RWPE2 (cell line): ENCODE measurements around the gene TRIP10.

Experiments
- ATAC-seq: fragments of 200-7000 bp; cut with Tn5 transposase; 3 replicates; pipeline ENCODE4 v1.9.1; 2021; ENCODE audit warnings: low read depth
- DNase-seq: peaks from one replicate; pipeline ENCODE4 v3.0.0-alpha.2; 2020; ENCODE audit warnings: low spot score
- H3K27ac ChIP-seq: fragments of 450-650 bp; 2 replicates; pipeline ENCODE4 v1.5.1; 2017; ENCODE audit warnings: mild to moderate bottlenecking; ENCODE audit not compliant: poor library complexity, severe bottlenecking
- H3K27me3 ChIP-seq: fragments of 250-450 bp; sonication (Bioruptor Pico); 2 replicates; pipeline ENCODE4 v1.5.1; 2021; ENCODE audit warnings: mild to moderate bottlenecking, moderate library complexity; ENCODE audit not compliant: insufficient read depth, poor library complexity, severe bottlenecking
- H3K36me3 ChIP-seq: fragments of 250-450 bp; sonication (Bioruptor Pico); 2 replicates; pipeline ENCODE4 v1.5.1; 2020; ENCODE audit warnings: low read depth, mild to moderate bottlenecking, moderate library complexity
- H3K4me1 ChIP-seq: fragments of 250-450 bp; sonication (Bioruptor Pico); 2 replicates; pipeline ENCODE4 v1.5.1; 2021; ENCODE audit warnings: mild to moderate bottlenecking, moderate library complexity; ENCODE audit not compliant: insufficient read depth, poor library complexity, severe bottlenecking
- H3K4me3 ChIP-seq: fragments of 250-450 bp; sonication (Bioruptor Pico); 2 replicates; pipeline ENCODE4 v1.5.1; 2021; ENCODE audit warnings: mild to moderate bottlenecking, moderate library complexity; ENCODE audit not compliant: severe bottlenecking
- H3K9me3 ChIP-seq: fragments of 250-450 bp; sonication (Bioruptor Pico); 2 replicates; pipeline ENCODE4 v1.5.1; 2021; ENCODE audit warnings: mild to moderate bottlenecking, moderate library complexity; ENCODE audit not compliant: severe bottlenecking
- CTCF ChIP-seq: fragments of 450-650 bp; IDR thresholded peaks from one replicate; pipeline ENCODE4 v1.5.1; 2017; ENCODE audit warnings: mild to moderate bottlenecking, moderate library complexity; ENCODE audit not compliant: poor library complexity, severe bottlenecking

The TRIP10 gene

GRCh38 chr19:6728346-6728745 lies 11.1 kb upstream of the TRIP10 start:
- ATAC-seq (no peak), DNase-seq (no peak)
- no peak for TF ChIP-seq CTCF
- no peak overlapping the region for H3K4me3 ChIP-seq
- no peaks in the 10 kb centered on the region for H3K4me1 ChIP-seq
- H3K36me3 ChIP-seq: no peaks in the 10 kb centered on the region; the same call in 1 of the 2 replicates
- H3K9me3 ChIP-seq: no peaks in the 10 kb centered on the region
- H3K27me3 ChIP-seq: no peaks in the 10 kb centered on the region
- no peak overlapping the region for H3K27ac ChIP-seq

- Histone ChIP-seq H3K27me3 (no peaks in the 10 kb centered on the region), H3K4me3 (no peak overlapping the region), H3K27ac (no peak overlapping the region), H3K9me3 (no peaks in the 10 kb centered on the region), H3K4me1 (no peaks in the 10 kb centered on the region), H3K36me3 (no peaks in the 10 kb centered on the region; the same call in 1 of the 2 replicates)
- ATAC-seq: no peak
- no peak for TF ChIP-seq CTCF
- DNase-seq: no peak
These were observed 9.8 kb upstream of the TRIP10 start for GRCh38 chr19:6729573-6730152.

- no peak for DNase-seq
- H3K9me3 ChIP-seq: no peaks in the 10 kb centered on the region
- ATAC-seq: peak; percentile 67
- H3K36me3 ChIP-seq: peaks cover 4% of the 10 kb centered on the region; the same call in 1 of the 2 replicates
- H3K4me3 ChIP-seq: no peak overlapping the region
- TF ChIP-seq CTCF: no peak
- H3K27ac ChIP-seq: no peak overlapping the region
- H3K27me3 ChIP-seq: no peaks in the 10 kb centered on the region
- H3K4me1 ChIP-seq: no peaks in the 10 kb centered on the region
These were observed 9.2 kb upstream of the TRIP10 start for GRCh38 chr19:6730153-6730804.

GRCh38 chr19:6730941-6731670 lies 8.4 kb upstream of the TRIP10 start:
- TF ChIP-seq CTCF: no peak
- Histone ChIP-seq H3K9me3 (no peaks in the 10 kb centered on the region), H3K4me1 (no peaks in the 10 kb centered on the region), H3K36me3 (peaks cover 4% of the 10 kb centered on the region; the same call in 1 of the 2 replicates), H3K27me3 (no peaks in the 10 kb centered on the region), H3K4me3 (no peak overlapping the region), H3K27ac (no peak overlapping the region)
- DNase-seq (no peak), ATAC-seq (no peak)
